Neural cell (in vitro differentiated cells): ENCODE results near the gene ZBED4. TPM values are rescaled to one million over a fixed set of nuclear protein-coding genes. Genes with fewer than 3 reads are reported as not detected.

ENCODE experiments used
- H2AFZ ChIP-seq: fragments of 200-600, 300-800 bp; sonication (generic), shearing (Covaris generic); 2 replicates; pipeline ENCODE4 v1.6.0; 2014; ENCODE audit warnings: low read depth, mild to moderate bottlenecking, antibody characterized with exemption, low read length, moderate library complexity
- H3F3A ChIP-seq: fragments of 200-600 bp; shearing (Covaris generic); 2 replicates; pipeline ENCODE4 v1.6.1; 2016; ENCODE audit warnings: mild to moderate bottlenecking, moderate library complexity, mixed read lengths, antibody characterized with exemption, low read length; ENCODE audit not compliant: insufficient read depth, poor library complexity, severe bottlenecking
- H3K27ac ChIP-seq: fragments of 200-600, 300-800 bp; sonication (generic), shearing (Covaris generic); 2 replicates; pipeline ENCODE4 v1.5.1; 2014; ENCODE audit warnings: mild to moderate bottlenecking, low read length, moderate library complexity
- H3K27me3 ChIP-seq: fragments of 300-800, 200-600 bp; sonication (generic), shearing (Covaris generic); 2 replicates; pipeline ENCODE4 v1.6.0; 2014; ENCODE audit warnings: mild to moderate bottlenecking, low read depth, low read length, moderate library complexity; ENCODE audit not compliant: insufficient read depth
- H3K36me3 ChIP-seq: fragments of 300-800, 200-600 bp; sonication (generic), shearing (Covaris generic); 2 replicates; pipeline ENCODE4 v1.5.1; 2014; ENCODE audit warnings: mild to moderate bottlenecking, antibody characterized with exemption, low read length, moderate library complexity; ENCODE audit not compliant: insufficient read depth
- H3K4me2 ChIP-seq: fragments of 300-800, 200-600 bp; sonication (generic), shearing (Covaris generic); 2 replicates; pipeline ENCODE4 v1.6.0; 2014; ENCODE audit warnings: mild to moderate bottlenecking, low read length
- H3K4me3 ChIP-seq: fragments of 300-800, 200-600 bp; sonication (generic), shearing (Covaris generic); 2 replicates; pipeline ENCODE4 v1.5.1; 2014; ENCODE audit warnings: mild to moderate bottlenecking, low read length, moderate library complexity
- H3K79me2 ChIP-seq: fragments of 200-600 bp; shearing (Covaris generic); replicated peaks from 2 replicates; pipeline ENCODE4 v1.6.0; 2014; ENCODE audit warnings: mild to moderate bottlenecking, low read length, moderate library complexity; ENCODE audit not compliant: insufficient read depth
- H3K9ac ChIP-seq: fragments of 300-800, 200-600 bp; sonication (generic), shearing (Covaris generic); 2 replicates; pipeline ENCODE4 v1.6.1; 2016; ENCODE audit warnings: mild to moderate bottlenecking, low read length, mixed read lengths
- H3K9me2 ChIP-seq: fragments of 200-600 bp; shearing (Covaris generic); 2 replicates; pipeline ENCODE4 v1.6.1; 2016; ENCODE audit warnings: mild to moderate bottlenecking, low read length, mixed read lengths; ENCODE audit not compliant: insufficient read depth
- H3K9me3 ChIP-seq: fragments of 200-600, 300-800 bp; sonication (generic), shearing (Covaris generic); 2 replicates; pipeline ENCODE4 v1.6.1; 2016; ENCODE audit warnings: mild to moderate bottlenecking, mixed run types, low read length, moderate library complexity, mixed read lengths
- H4K20me1 ChIP-seq: fragments of 200-600 bp; shearing (Covaris generic); 2 replicates; pipeline ENCODE4 v1.6.1; 2016; ENCODE audit warnings: mild to moderate bottlenecking, mixed run types; ENCODE audit not compliant: insufficient read depth
- EP300 ChIP-seq: fragments of 450-650 bp; conservative IDR thresholded peaks from 2 replicates; pipeline ENCODE4 v1.6.1; 2014; ENCODE audit warnings: antibody characterized with exemption, mild to moderate bottlenecking, moderate library complexity; ENCODE audit not compliant: poor library complexity, severe bottlenecking
- EZH2 ChIP-seq: fragments of 200-600, 300-800 bp; shearing (Covaris generic), sonication (generic); IDR thresholded peaks from 2 replicates; pipeline ENCODE4 v1.6.1; 2014; ENCODE audit warnings: antibody characterized with exemption, low read length, borderline replicate concordance, mild to moderate bottlenecking; ENCODE audit not compliant: insufficient read depth, poor library complexity, severe bottlenecking
- MXI1 ChIP-seq: fragments of 450-650 bp; conservative IDR thresholded peaks from 2 replicates; pipeline ENCODE4 v1.6.1; 2014; ENCODE audit warnings: antibody characterized with exemption, mild to moderate bottlenecking; ENCODE audit not compliant: poor library complexity, severe bottlenecking
- POLR2AphosphoS5 ChIP-seq: IDR thresholded peaks from 2 replicates; pipeline ENCODE4 v1.6.1; 2012
- RAD21 ChIP-seq: fragments of 450-650 bp; conservative IDR thresholded peaks from 2 replicates; pipeline ENCODE4 v1.6.1; 2014; ENCODE audit warnings: antibody characterized with exemption, mild to moderate bottlenecking, moderate library complexity
- SMC3 ChIP-seq: fragments of 450-650 bp; conservative IDR thresholded peaks from 2 replicates; pipeline ENCODE4 v1.6.1; 2014; ENCODE audit warnings: antibody characterized with exemption, mild to moderate bottlenecking, moderate library complexity; ENCODE audit not compliant: poor library complexity
- TAF1 ChIP-seq: IDR thresholded peaks from 2 replicates; pipeline ENCODE4 v1.6.1; 2012; ENCODE audit warnings: low read depth
- polyA plus RNA-seq: library from polyadenylated mRNA; depleted of rRNA; stranded (reverse); fragments of >200 nt; gene quantifications from 2 replicates; pipeline ENCODE4 v1.2.3, GENCODE V29; 2014
- TF ChIP-seq, protein P1 (sequence below): IDR thresholded peaks from 2 replicates; pipeline ENCODE4 v1.6.1; 2012; ENCODE audit warnings: borderline replicate concordance
- TF ChIP-seq, protein P2 (sequence below): fragments of 450-650 bp; IDR thresholded peaks from 2 replicates; pipeline ENCODE4 v1.5.1; 2014; ENCODE audit warnings: antibody characterized with exemption, mild to moderate bottlenecking, moderate library complexity; ENCODE audit not compliant: poor library complexity, severe bottlenecking

ZBED4 gene
- polyA plus RNA-seq, 1 donor from 2014 or later = 15.0 TPM

DNA sequence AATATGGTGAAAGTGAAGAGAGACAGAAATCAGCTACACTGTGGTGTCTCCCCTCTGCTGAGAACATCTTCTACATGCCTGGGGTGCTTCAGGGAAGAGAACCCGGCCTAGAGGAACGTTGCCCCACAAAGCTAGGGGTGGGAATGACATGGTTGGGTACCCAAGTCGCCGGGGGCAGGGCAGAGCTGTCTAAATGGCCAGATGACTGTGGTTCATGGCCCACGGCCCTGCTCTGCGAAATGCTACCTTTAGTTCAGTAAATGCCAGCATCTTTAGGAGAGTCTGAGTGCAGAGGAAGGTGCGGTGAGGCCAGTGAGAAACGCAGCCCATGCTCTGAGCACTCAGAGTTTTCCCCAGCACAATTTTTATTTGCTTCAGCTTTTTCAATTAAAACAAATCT, 38.8 kb upstream of the ZBED4 start:
- Histone ChIP-seq H4K20me1 (peaks cover 24% of the 10 kb centered on the region), H3K36me3 (no peaks in the 10 kb centered on the region)

DNA sequence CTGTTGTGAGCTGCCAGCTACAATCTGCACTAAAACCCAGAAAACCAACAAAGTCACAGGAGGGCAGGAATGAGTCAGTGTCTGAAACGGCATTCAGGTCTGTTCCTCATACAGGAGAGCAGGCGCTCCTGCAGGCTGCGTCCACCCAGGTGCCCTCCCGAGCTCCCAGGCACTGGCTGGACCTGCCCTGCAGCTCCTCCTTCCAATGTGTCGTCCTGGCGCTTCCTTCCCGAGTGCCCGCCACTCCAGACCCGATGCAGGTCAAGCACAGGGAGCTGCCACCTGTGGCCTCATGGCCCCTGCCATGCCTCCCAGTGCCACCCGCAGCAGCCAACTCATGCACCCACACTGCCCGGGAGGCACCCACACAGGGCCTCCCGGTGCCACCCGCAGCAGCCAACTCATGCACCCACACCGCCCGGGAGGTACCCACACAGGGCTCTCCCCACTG, 38.0 kb upstream of the ZBED4 start:
- no peak for TF ChIP-seq EP300
- no peak for TF ChIP-seq POLR2AphosphoS5
- TF ChIP-seq, protein P1, sequence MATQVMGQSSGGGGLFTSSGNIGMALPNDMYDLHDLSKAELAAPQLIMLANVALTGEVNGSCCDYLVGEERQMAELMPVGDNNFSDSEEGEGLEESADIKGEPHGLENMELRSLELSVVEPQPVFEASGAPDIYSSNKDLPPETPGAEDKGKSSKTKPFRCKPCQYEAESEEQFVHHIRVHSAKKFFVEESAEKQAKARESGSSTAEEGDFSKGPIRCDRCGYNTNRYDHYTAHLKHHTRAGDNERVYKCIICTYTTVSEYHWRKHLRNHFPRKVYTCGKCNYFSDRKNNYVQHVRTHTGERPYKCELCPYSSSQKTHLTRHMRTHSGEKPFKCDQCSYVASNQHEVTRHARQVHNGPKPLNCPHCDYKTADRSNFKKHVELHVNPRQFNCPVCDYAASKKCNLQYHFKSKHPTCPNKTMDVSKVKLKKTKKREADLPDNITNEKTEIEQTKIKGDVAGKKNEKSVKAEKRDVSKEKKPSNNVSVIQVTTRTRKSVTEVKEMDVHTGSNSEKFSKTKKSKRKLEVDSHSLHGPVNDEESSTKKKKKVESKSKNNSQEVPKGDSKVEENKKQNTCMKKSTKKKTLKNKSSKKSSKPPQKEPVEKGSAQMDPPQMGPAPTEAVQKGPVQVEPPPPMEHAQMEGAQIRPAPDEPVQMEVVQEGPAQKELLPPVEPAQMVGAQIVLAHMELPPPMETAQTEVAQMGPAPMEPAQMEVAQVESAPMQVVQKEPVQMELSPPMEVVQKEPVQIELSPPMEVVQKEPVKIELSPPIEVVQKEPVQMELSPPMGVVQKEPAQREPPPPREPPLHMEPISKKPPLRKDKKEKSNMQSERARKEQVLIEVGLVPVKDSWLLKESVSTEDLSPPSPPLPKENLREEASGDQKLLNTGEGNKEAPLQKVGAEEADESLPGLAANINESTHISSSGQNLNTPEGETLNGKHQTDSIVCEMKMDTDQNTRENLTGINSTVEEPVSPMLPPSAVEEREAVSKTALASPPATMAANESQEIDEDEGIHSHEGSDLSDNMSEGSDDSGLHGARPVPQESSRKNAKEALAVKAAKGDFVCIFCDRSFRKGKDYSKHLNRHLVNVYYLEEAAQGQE = no peak
- TF ChIP-seq, protein P2, sequence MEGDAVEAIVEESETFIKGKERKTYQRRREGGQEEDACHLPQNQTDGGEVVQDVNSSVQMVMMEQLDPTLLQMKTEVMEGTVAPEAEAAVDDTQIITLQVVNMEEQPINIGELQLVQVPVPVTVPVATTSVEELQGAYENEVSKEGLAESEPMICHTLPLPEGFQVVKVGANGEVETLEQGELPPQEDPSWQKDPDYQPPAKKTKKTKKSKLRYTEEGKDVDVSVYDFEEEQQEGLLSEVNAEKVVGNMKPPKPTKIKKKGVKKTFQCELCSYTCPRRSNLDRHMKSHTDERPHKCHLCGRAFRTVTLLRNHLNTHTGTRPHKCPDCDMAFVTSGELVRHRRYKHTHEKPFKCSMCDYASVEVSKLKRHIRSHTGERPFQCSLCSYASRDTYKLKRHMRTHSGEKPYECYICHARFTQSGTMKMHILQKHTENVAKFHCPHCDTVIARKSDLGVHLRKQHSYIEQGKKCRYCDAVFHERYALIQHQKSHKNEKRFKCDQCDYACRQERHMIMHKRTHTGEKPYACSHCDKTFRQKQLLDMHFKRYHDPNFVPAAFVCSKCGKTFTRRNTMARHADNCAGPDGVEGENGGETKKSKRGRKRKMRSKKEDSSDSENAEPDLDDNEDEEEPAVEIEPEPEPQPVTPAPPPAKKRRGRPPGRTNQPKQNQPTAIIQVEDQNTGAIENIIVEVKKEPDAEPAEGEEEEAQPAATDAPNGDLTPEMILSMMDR = no peak
- Histone ChIP-seq H3K9me3 (no peaks in the 10 kb centered on the region), H3K4me2 (no peak overlapping the region), H3K27me3 (no peaks in the 10 kb centered on the region), H3K79me2 (peaks cover 81% of the 10 kb centered on the region), H2AFZ (no peak overlapping the region), H3K9me2 (no peaks in the 10 kb centered on the region), H3F3A (no peaks in the 10 kb centered on the region), H4K20me1 (peaks cover 26% of the 10 kb centered on the region), H3K36me3 (no peaks in the 10 kb centered on the region), H3K27ac (no peak overlapping the region), H3K9ac (no peak overlapping the region), H3K4me3 (no peak overlapping the region)

More for the DNA sequence above, 38.8 kb upstream of the ZBED4 start:
- no peak overlapping the region for H3K4me2 ChIP-seq
- H3K9me3 ChIP-seq = no peaks in the 10 kb centered on the region
- no peak for TF ChIP-seq EP300
- no peak for TF ChIP-seq TAF1
- no peak for TF ChIP-seq SMC3
- TF ChIP-seq EZH2 = no peak
- TF ChIP-seq MXI1 = no peak
- H3K4me3 ChIP-seq = no peak overlapping the region
- H3K27me3 ChIP-seq = no peaks in the 10 kb centered on the region
- H3K27ac ChIP-seq = no peak overlapping the region
- H3K9ac ChIP-seq = no peak overlapping the region
- H3F3A ChIP-seq = no peaks in the 10 kb centered on the region
- peaks cover 81% of the 10 kb centered on the region for H3K79me2 ChIP-seq
- no peaks in the 10 kb centered on the region for H3K9me2 ChIP-seq
- no peak overlapping the region for H2AFZ ChIP-seq

DNA sequence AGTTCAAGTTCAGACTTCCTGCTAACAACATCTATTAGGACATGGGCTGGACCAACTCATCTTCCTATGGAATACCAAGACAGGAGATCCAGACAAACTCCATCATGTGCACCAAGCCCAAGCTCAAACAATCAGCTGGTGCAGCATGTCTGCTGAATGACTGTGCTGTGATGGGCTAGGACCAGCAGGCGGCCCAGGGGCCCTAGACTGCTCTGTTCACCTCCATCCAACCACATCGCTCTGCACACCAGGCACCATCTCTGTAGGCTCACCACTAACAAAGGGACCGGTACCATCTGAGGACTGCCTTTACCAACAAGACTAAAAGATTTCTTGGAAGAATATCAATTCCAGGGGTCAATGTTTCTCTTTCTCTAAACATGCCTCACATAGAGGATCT, 36.3 kb upstream of the ZBED4 start:
- TF ChIP-seq RAD21 = no peak
- TF ChIP-seq, protein P2 = no peak
- no peak for TF ChIP-seq MXI1
- no peak for TF ChIP-seq SMC3
- no peak for TF ChIP-seq POLR2AphosphoS5
- TF ChIP-seq EP300 = no peak
- TF ChIP-seq EZH2 = no peak
- TF ChIP-seq, protein P1 = no peak
- no peak for TF ChIP-seq TAF1
- Histone ChIP-seq H3K9me3 (no peaks in the 10 kb centered on the region), H3F3A (no peaks in the 10 kb centered on the region), H3K27ac (no peak overlapping the region), H3K9me2 (no peaks in the 10 kb centered on the region), H3K27me3 (no peaks in the 10 kb centered on the region), H2AFZ (no peak overlapping the region), H3K79me2 (peaks cover 81% of the 10 kb centered on the region), H3K4me3 (no peak overlapping the region), H3K9ac (no peak overlapping the region), H4K20me1 (peaks cover 38% of the 10 kb centered on the region), H3K36me3 (no peaks in the 10 kb centered on the region), H3K4me2 (no peak overlapping the region)
